Sigmoid colon (tissue), 7 donors: ENCODE results near the gene GSTO2. TPM values are rescaled to one million over a fixed set of nuclear protein-coding genes. Genes with fewer than 3 reads are reported as not detected.
A peak's percentile ranks its signal among the peaks of the same experiment; 100 is the strongest.

Experiments used
- DNase-seq: peaks from one replicate; pipeline ENCODE4 v3.0.0-alpha.2; 2019
- H3K27ac ChIP-seq, 4 donors: fragments of 200-600 bp; sonication (generic); one replicate each; pipeline ENCODE4 v1.5.1; 2016 to 2019; ENCODE audit warnings: mild to moderate bottlenecking in 1 of 4
- H3K27me3 ChIP-seq, 3 donors: fragments of 200-600 bp; sonication (generic); one replicate each; pipeline ENCODE4 v1.5.1; 2019; ENCODE audit warnings: mild to moderate bottlenecking in 1 of 3
- H3K36me3 ChIP-seq, 4 donors: fragments of 200-600 bp; sonication (generic); one replicate each; pipeline ENCODE4 v1.5.1; 2016 to 2019
- H3K4me1 ChIP-seq, 4 donors: fragments of 200-600 bp; sonication (generic); one replicate each; pipeline ENCODE4 v1.5.1; 2017 to 2019
- H3K4me3 ChIP-seq, 4 donors: fragments of 200-600 bp; sonication (generic); one replicate each; pipeline ENCODE4 v1.5.1; 2017 to 2019; ENCODE audit warnings: mild to moderate bottlenecking in 2 of 4, moderate library complexity in 1 of 4
- H3K9me3 ChIP-seq, 4 donors: fragments of 200-600 bp in 3 of 4; sonication (generic) in 3 of 4; one replicate each; pipeline versions ENCODE4 v1.5.1 to v1.6.1; 2013 to 2019
- EP300 ChIP-seq, 4 donors: sonication (generic); formaldehyde crosslinking; IDR thresholded peaks; one replicate each; pipeline ENCODE4 v1.6.1; 2017; ENCODE audit warnings: antibody characterized with exemption in 4 of 4
- POLR2A ChIP-seq, 2 donors: fragments of 450-650 bp; IDR thresholded peaks; one replicate each; pipeline ENCODE4 v1.6.1; 2016; ENCODE audit warnings: antibody characterized with exemption in 2 of 2, mild to moderate bottlenecking in 2 of 2, moderate library complexity in 2 of 2
- POLR2AphosphoS5 ChIP-seq, 4 donors: sonication (generic); formaldehyde crosslinking; IDR thresholded peaks; one replicate each; pipeline ENCODE4 v1.6.1; 2017; ENCODE audit warnings: antibody characterized with exemption in 4 of 4
- WGBS, 2 donors: extraction: QIAGEN DNeasy Blood & Tissue Kit; methylation state at CpG; one replicate each; pipeline ENCODE4 v1.1.7; 2013; 5-methylcytosine and 5-hydroxymethylcytosine counted together
- intact Hi-C: fragments of 100-400 bp; cut with DNase I; formaldehyde crosslinking; loops from one replicate; pipeline ENCODE4 v1.15.1; 2023
- polyA plus RNA-seq, 3 donors: library from polyadenylated mRNA; stranded (reverse); fragments of 200-250 nt; gene quantifications; one replicate each; pipeline ENCODE4 v1.2.3, GENCODE V29; 2013
- total RNA-seq, 4 donors: library from RNA; depleted of rRNA; stranded (reverse); fragments of >200 nt; gene quantifications; one replicate each; pipeline ENCODE4 v1.1.0, GENCODE V29; 2016
- TF ChIP-seq, protein P1 (sequence below), 4 experiments: fragments of 450-650 bp in 3 of 4; fragments of 200-600 bp in 1 of 4; IDR thresholded peaks; one replicate each; pipeline ENCODE4 v1.5.1; 2016 to 2019; ENCODE audit warnings: antibody characterized with exemption in 4 of 4, mild to moderate bottlenecking in 3 of 4, moderate library complexity in 2 of 4
- donor health status: healthy with polysubstance abuse.
- donor health status: Bipolar disorder and iron deficiency.
- donor health status: healthy.

The GSTO2 gene
- total and polyA plus RNA-seq, 7 donors: 0.68 to 13.2 (median 2.1) TPM

DNA sequence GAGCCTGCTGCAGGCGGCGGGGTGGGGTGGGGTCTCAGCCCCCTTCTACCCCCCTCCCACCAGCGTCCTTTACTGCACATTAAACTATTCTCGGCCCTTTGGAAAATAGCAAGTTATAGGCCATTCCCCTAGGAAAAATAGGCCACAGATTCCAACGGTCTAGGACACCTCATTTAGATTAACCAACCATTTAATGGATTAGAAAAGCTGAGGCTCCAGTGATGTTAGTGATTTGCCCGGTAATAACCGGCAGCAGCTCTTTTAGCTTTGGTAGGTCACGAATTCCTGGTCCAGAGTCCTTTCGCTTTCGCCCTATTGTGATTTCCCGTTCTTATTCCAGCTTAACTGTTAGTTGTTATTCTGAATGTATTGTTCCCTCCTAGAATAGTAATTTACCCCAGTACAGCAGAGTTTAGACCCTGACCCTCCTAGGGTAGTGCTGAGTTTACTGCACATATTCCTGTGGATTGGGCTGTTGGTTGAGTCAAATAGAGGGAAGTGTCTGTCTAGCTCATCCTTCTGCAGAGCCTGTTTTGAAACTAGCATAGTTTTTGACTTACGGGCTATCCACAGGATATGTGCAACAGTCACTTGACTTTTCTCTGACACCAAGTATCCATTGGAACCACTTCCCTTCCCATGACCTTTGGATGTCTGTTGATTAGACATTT lies 13.5 kb upstream of the GSTO2 start:
- no peaks in the 10 kb centered on the region for H3K27me3 ChIP-seq
- H3K9me3 ChIP-seq: no peaks in the 10 kb centered on the region
- intact Hi-C loops: loop anchor here (2.0 to 10.0 kb wide), 2 partner anchors 23 to 341 kb away; partner anchors contain the start of genes CFAP43 and STN1
- peak overlapping the region; percentile 95 to 98 (median 96) for H3K27ac ChIP-seq
- peaks cover 0 to 31% (median 2%) of the 10 kb centered on the region in 4 donors for H3K36me3 ChIP-seq
- peaks cover 0 to 43% (median 32%) of the 10 kb centered on the region in 4 donors for H3K4me1 ChIP-seq
- TF ChIP-seq, protein P1, sequence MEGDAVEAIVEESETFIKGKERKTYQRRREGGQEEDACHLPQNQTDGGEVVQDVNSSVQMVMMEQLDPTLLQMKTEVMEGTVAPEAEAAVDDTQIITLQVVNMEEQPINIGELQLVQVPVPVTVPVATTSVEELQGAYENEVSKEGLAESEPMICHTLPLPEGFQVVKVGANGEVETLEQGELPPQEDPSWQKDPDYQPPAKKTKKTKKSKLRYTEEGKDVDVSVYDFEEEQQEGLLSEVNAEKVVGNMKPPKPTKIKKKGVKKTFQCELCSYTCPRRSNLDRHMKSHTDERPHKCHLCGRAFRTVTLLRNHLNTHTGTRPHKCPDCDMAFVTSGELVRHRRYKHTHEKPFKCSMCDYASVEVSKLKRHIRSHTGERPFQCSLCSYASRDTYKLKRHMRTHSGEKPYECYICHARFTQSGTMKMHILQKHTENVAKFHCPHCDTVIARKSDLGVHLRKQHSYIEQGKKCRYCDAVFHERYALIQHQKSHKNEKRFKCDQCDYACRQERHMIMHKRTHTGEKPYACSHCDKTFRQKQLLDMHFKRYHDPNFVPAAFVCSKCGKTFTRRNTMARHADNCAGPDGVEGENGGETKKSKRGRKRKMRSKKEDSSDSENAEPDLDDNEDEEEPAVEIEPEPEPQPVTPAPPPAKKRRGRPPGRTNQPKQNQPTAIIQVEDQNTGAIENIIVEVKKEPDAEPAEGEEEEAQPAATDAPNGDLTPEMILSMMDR (IDR thresholded peaks at IDR 0.05): no peak
- TF ChIP-seq POLR2AphosphoS5 (IDR thresholded peaks at IDR 0.05): peak; percentile 66 to 89 (median 78)
- TF ChIP-seq EP300 (IDR thresholded peaks at IDR 0.05): no peak
- peak; percentile 18 to 56 for TF ChIP-seq POLR2A (IDR thresholded peaks at IDR 0.05)
- peak overlapping the region; percentile 71 to 95 (median 84) for H3K4me3 ChIP-seq
- no peak for DNase-seq
- 0 to 1% methylated on average over 12 of the region's 12 CpGs for WGBS, 2 donors

DNA sequence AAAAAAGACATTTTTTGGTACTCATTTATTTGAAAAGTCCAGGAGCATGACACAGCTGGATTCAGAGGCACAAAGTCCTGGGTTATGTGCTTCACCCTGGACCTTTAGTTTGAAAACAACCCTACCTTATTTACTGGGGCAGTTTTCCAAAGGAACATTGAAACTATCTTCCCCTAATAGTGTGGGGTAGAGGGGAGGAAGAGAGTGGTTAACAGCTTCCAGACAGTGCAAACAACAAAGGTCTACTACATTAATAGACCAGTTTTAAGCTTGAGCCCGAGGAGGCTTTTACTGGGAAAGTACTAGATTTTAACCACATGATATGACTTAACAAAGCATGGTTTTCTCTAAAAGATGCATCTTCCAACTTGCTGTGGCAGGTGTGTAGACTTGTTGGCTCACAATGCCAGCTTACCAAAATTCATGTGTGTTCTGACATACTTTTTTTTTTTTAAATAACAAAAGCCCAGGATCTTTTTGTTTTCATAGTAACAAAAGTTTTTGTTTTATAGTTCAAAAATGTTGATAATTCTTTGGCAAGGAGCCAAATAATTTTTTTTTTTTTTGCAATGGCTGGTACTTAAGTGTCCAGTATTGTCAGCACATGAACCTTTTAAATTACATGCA lies 12.5 kb upstream of the GSTO2 start:
- H3K27me3 ChIP-seq: no peaks in the 10 kb centered on the region
- TF ChIP-seq POLR2AphosphoS5 (IDR thresholded peaks at IDR 0.05): peak in 1 of 4 donors; percentile 7
- TF ChIP-seq EP300 (IDR thresholded peaks at IDR 0.05): no peak
- peak overlapping the region in 3 of 4 donors; percentile 71 to 95 (median 88) for H3K4me3 ChIP-seq
- peaks cover 0 to 52% (median 38%) of the 10 kb centered on the region in 4 donors for H3K4me1 ChIP-seq
- DNase-seq: no peak
- intact Hi-C loops: loop anchor here (1.0 to 10.0 kb wide), 2 partner anchors 135 to 342 kb away; partner anchors contain the start of gene STN1
- WGBS, 2 donors: 5 to 14% methylated on average over 1 of the region's 1 CpG
- peak overlapping the region; percentile 95 to 98 (median 96) for H3K27ac ChIP-seq
- H3K36me3 ChIP-seq: peaks cover 4 to 41% (median 5%) of the 10 kb centered on the region in 4 donors
- H3K9me3 ChIP-seq: no peaks in the 10 kb centered on the region

DNA sequence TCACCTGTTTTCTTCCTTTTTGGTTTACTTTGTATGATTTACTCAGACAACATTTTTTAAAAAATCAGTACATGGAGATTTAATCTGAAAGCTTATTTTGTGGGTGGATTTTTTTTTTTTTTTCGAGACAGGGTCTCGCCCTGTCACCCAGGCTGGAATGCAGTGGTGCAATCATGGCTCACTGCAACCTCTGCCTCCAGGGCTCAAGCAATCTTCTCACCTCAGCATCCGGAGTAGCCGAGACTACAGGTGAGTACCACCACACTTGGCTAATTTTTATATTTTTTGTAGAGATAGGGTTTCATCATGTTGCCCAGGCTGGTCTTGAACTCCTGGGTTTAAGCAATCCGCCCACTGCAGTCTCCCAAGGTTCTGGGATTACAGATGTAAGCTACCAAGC lies 11.7 kb upstream of the GSTO2 start:
- peaks cover 4 to 49% (median 9%) of the 10 kb centered on the region in 4 donors for H3K36me3 ChIP-seq
- H3K9me3 ChIP-seq: no peaks in the 10 kb centered on the region
- no peak for TF ChIP-seq EP300 (IDR thresholded peaks at IDR 0.05)
- TF ChIP-seq, protein P1 (IDR thresholded peaks at IDR 0.05): no peak
- no peak for TF ChIP-seq POLR2AphosphoS5 (IDR thresholded peaks at IDR 0.05)
- TF ChIP-seq POLR2A (IDR thresholded peaks at IDR 0.05): no peak
- WGBS, 2 donors: 93 to 96% methylated on average over 5 of the region's 5 CpGs
- DNase-seq: no peak
- H3K27me3 ChIP-seq: no peaks in the 10 kb centered on the region
- intact Hi-C loops: loop anchor here (10.0 kb wide), 1 partner anchor 342 kb away; the partner anchor contains the start of gene STN1
- peak overlapping the region in 3 of 4 donors; percentile 9 to 96 (median 95) for H3K27ac ChIP-seq
- peaks cover 0 to 52% (median 40%) of the 10 kb centered on the region in 4 donors for H3K4me1 ChIP-seq
- no peak overlapping the region for H3K4me3 ChIP-seq

DNA sequence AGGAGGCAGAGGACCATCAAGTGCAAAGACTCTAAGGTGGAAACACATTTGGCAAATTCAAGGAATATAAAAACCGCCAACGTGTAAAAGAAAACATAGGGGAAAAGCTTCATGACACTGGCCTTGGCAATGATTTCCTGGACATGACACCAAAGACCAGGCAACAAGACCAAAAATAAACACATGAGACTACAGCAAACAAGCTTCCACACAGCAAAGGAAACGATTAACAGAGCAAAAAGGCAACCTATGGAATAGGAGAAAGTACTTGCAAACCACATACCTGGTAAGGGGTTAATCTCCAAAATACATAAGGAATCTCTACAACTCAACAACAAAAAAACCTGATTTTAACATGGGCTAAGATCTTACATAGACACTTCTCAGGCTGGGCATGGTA lies 10.8 kb upstream of the GSTO2 start:
- Histone ChIP-seq H3K4me3 (no peak overlapping the region), H3K27ac (peak overlapping the region in 1 of 4 donors; percentile 17), H3K27me3 (no peaks in the 10 kb centered on the region), H3K4me1 (peaks cover 0 to 52% (median 40%) of the 10 kb centered on the region in 4 donors), H3K9me3 (no peaks in the 10 kb centered on the region), H3K36me3 (peaks cover 4 to 58% (median 12%) of the 10 kb centered on the region in 4 donors)
- intact Hi-C loops: loop anchor here (10.0 kb wide), 1 partner anchor 343 kb away; the partner anchor contains the start of gene STN1
- WGBS, 2 donors: 77 to 85% methylated on average over 3 of the region's 3 CpGs
- no peak for TF ChIP-seq EP300 (IDR thresholded peaks at IDR 0.05)
- no peak for DNase-seq

DNA sequence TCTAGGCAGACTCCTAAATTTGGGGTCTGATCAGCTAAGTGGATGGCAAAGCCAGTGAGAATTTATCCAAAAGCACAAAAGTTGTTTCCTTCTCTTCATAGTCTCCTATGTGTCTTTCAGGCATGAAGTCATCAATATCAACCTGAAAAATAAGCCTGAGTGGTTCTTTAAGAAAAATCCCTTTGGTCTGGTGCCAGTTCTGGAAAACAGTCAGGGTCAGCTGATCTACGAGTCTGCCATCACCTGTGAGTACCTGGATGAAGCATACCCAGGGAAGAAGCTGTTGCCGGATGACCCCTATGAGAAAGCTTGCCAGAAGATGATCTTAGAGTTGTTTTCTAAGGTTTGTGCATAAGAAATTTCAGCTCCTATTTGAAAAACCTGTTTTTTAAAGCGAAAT lies 9.5 kb upstream of the GSTO2 start:
- H3K27ac ChIP-seq: peak overlapping the region; percentile 35 to 66 (median 56)
- intact Hi-C loops: loop anchor here (10.0 kb wide), 1 partner anchor 345 kb away; the partner anchor contains the start of gene STN1
- no peaks in the 10 kb centered on the region for H3K9me3 ChIP-seq
- WGBS, 2 donors: 91 to 93% methylated on average over 3 of the region's 3 CpGs
- no peaks in the 10 kb centered on the region for H3K27me3 ChIP-seq
- H3K4me3 ChIP-seq: no peak overlapping the region
- DNase-seq: no peak
- no peak for TF ChIP-seq POLR2A (IDR thresholded peaks at IDR 0.05)
- TF ChIP-seq EP300 (IDR thresholded peaks at IDR 0.05): no peak
- TF ChIP-seq POLR2AphosphoS5 (IDR thresholded peaks at IDR 0.05): no peak
- TF ChIP-seq, protein P1 (IDR thresholded peaks at IDR 0.05): no peak
- peaks cover 4 to 71% (median 12%) of the 10 kb centered on the region in 4 donors for H3K36me3 ChIP-seq
- H3K4me1 ChIP-seq: peaks cover 0 to 43% (median 37%) of the 10 kb centered on the region in 4 donors
